HG03457 (cell line): ENCODE results near the gene DUT.

Experiments
- ATAC-seq: cut with Tn5 transposase; IDR thresholded peaks from one replicate; pipeline ENCODE4 v1.9.1; 2021; ENCODE audit warnings: moderate number of reproducible peaks; ENCODE audit not compliant: unreplicated experiment

The DUT gene

GRCh38 chr15:48367483-48367882, 36.3 kb downstream of the DUT start:
- ATAC-seq, result no peak

- ATAC-seq, result no peak
Measured at GRCh38 chr15:48370460-48370859, 39.2 kb downstream of the DUT start.

- ATAC-seq, result no peak
Measured at GRCh38 chr15:48371550-48371949, 40.3 kb downstream of the DUT start.

GRCh38 chr15:48371961-48372360, 40.7 kb downstream of the DUT start:
- ATAC-seq, result no peak

GRCh38 chr15:48373821-48374451, 42.7 kb downstream of the DUT start:
- no peak for ATAC-seq

- ATAC-seq, result no peak
Measured at GRCh38 chr15:48374472-48374871, 43.2 kb downstream of the DUT start.

- ATAC-seq, result no peak
Measured at GRCh38 chr15:48375767-48376166, 44.5 kb downstream of the DUT start.

- ATAC-seq, result no peak
Measured at GRCh38 chr15:48380198-48380597, 49.0 kb downstream of the DUT start.

GRCh38 chr15:48381861-48382260, 50.6 kb downstream of the DUT start:
- no peak for ATAC-seq

- no peak for ATAC-seq
Measured at GRCh38 chr15:48383031-48383430, 51.8 kb downstream of the DUT start.

GRCh38 chr15:48384616-48385015, 53.4 kb downstream of the DUT start:
- ATAC-seq, result no peak

GRCh38 chr15:48385031-48385830, 54.0 kb downstream of the DUT start:
- ATAC-seq, result no peak

- no peak for ATAC-seq
Measured at GRCh38 chr15:48388016-48388851, 57.0 kb downstream of the DUT start.

GRCh38 chr15:48388910-48389309, 57.7 kb downstream of the DUT start:
- ATAC-seq, result no peak

- ATAC-seq, result no peak
Measured at GRCh38 chr15:48389691-48390143, 58.5 kb downstream of the DUT start.

GRCh38 chr15:48391950-48392349, 60.7 kb downstream of the DUT start:
- ATAC-seq, result no peak

GRCh38 chr15:48392356-48392755, 61.1 kb downstream of the DUT start:
- ATAC-seq, result no peak
